DMS153 treated with DMSO at 0.1 percent for 48 hours (cell line): Measurements from ENCODE around the gene KLHL30.

ENCODE experiments used
- DNase-seq: peaks from one replicate; lab custom pipeline; 2025; ENCODE audit not compliant: unreplicated experiment; lab: John Stamatoyannopoulos, UW

The KLHL30 gene

DNA sequence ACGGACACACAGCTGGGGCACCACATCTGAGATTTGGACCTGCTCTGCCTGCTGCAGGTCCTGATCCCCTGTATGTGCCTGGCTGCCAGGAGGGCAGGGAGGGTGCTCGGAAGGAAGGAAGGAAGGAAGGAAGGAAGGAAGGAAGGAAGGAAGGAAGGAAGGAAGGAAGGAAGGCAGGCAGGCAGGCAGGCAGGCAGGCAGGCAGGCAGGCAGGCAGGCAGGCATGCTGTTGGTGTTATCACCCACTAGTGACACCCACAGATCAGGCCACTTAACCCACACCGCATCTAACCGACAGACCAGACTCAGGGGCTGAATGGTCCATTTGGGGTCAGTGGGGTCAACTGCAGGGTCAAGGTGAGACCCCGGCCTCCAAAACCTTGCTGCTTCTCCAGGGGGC lies 5.8 kb downstream of the KLHL30 start:
- no peak for DNase-seq

DNA sequence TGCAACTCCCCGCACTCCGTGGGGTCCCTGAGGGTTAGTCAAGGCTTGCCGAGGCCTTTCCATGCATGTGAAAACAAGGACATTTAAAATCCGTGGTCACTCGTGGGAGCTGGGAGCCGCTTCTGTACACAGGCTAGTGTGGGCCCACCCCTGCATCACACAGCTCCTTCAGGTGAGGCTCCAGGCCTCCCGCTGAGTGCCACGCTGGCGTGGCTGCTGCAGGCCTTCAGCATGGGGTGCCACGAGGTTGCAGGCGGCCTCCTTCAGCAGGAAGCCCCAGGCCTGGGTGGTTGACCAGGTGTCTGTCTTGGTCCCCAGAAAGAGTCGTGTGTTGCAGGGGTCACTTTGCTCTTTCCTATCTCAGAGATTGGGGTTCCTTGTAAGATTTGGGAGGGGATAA lies 6.6 kb downstream of the KLHL30 start:
- no peak for DNase-seq

DNA sequence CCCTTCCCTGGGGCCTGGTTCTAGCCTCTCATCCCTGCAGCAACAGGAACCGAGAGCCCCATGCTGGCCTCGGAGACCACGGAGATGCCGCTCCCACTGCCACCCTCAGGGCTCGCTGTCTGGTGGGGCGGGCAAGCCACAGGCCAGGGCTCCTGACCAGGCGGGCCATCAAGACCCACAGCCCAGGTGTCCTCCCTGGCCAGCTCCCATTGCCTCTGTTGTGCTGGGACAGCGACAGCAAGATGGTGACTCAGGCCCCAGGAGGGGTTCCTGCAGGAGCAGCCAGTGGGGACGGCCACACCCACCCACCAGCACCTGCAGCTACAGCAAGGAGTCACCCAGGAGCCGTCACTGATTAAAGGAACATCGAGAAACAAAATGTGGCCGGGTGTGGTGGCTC lies 7.4 kb downstream of the KLHL30 start:
- no peak for DNase-seq

DNA sequence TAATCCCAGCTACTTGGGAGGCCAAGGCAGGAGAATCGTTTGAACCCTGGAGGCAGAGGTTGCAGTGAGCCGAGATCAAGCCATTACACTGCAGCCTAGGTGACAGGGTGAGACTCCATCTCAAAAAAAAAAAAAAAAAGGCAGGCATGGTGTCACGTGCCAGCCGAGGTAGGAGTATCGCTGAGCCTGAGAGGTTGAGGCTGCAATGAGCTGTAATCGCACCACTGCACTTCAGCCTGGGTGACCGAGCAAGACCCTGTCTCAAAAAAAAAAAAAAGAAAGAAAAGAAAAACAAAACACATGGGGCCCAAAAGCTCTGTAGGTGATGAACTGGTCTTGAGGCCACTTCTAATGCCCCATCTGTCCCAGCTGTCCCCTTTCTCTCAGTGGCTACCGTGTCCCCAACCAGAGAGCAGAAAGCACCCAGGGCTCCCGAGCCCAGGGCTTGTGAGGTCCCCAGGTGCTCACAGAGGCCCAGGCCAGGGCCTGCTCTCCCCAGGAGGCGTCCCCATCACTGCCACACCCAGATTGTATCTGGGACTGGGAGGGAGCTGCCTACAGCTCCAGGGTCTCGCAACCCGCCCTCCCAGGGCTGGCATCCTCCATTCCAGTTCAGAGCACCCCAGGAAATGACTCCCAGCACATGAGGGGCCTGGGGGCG lies 8.5 kb downstream of the KLHL30 start:
- DNase-seq = no peak

DNA sequence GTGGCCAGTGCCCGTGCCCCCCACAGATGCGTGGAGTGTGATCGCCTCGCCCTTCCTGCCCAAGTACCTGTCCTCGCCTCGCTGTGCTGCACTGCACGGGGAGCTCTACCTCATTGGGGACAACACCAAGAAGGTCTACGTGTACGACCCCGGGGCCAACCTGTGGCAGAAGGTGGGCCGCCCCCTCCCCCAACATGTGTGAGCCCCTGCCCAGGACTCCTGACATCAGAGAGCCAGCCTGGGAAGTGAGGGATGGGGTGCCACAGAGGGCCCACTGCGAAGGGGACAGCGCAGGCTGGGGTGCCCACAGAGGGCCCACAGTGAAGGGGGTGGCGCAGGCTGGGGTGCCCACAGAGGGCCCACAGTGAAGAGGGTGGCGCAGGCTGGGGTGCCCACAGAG lies 10.5 kb downstream of the KLHL30 start:
- no peak for DNase-seq

DNA sequence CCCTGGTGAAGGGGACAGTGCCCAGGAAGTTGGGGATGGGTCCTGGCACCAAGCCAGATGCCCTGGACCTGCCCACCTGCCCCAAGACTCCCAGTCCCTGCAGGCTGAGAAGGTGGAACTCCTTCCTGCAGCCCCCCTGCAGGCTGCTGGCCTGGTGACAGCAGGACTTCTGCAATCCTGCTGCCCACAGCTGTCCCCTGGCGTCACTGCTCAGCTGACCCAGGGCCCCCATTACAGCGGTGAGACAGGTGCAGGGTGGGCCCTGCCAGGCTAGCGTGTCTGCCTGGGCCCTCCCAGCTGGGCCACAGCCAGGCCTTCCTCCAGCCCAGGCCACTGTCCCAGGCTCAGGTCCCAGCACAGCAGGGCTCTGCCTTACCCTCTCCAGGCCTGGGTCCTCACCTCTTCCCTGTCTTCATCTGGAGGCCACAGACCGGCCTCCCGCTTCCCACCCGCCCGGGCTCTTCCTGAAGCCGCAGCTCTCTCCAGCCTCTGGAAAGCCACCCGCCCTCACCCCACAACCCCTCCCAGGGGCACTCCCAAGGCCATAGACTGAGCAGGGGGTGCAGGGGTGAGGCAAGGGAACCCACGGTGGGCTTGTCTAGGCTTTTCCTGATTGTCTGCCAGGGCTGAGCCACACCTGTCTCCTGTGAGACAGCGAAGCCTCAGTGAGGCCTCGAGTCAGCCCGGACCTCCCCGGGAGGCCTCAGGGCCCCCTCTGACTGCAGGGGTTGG lies 11.5 kb downstream of the KLHL30 start:
- DNase-seq = no peak

DNA sequence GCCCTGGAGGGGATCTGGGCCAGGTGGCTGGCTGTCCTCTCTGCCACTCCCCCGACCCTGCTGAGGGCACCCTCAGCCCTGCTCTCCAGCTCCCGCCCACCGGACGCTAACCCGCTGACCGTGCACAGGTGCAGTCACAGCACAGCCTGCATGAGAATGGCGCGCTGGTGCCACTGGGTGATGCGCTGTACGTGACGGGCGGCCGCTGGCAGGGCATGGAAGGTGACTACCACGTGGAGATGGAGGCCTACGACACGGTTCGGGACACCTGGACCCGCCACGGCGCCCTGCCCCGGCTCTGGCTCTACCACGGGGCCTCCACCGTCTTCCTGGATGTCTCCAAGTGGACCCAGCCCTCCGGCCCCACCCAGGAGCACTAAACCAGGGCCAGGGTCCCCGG lies 12.2 kb downstream of the KLHL30 start:
- no peak for DNase-seq

DNA sequence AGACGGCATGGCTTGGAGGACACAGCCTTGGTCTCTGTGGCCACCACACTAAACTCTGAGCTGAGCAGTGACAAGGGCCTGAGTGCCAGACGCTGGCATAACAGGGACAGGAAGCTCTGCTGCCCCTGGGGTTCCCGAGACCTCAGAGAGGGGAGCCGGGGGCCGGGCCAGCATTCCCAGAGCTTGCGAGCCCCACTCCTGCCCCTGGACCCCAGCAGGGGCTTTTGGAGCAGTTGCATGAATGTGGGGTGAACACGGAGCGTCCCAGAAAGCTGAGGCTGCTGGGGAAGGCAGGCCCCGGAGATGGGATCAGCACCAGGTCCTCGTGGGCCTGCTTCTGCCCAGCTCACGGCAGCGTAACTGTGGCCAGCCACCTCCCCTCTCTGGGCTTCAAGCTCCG lies 12.7 kb downstream of the KLHL30 start:
- no peak for DNase-seq

DNA sequence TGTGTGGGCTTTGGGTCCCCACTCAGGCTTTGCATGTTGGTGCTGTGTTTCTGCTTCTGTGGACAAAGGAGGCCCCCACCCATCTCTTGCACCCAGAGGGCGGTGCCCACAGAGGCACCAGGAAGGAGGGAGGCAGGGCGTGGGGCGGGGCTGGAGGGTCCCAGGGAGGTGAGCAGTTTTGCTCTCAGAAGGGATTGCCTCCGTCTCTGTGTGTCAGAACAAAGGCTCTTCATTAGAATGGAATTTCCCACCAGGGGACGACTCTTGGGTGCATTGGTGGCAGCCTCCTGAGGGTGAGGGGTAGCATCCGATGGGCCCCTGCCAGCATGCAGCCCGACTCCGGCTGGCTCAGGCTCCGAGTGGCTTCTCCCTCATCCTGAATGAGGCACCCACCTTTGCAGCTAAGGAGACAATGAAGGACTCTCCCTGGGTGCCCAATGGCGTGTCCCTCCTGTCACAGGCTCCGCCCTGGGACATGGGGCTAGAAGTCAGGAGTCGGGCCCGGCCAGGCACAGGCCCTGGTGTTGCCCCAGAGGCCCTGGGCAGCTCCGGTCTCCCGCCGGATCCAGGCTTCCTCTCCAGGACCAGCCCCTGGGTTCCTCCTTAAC lies 13.3 kb downstream of the KLHL30 start:
- DNase-seq = no peak

DNA sequence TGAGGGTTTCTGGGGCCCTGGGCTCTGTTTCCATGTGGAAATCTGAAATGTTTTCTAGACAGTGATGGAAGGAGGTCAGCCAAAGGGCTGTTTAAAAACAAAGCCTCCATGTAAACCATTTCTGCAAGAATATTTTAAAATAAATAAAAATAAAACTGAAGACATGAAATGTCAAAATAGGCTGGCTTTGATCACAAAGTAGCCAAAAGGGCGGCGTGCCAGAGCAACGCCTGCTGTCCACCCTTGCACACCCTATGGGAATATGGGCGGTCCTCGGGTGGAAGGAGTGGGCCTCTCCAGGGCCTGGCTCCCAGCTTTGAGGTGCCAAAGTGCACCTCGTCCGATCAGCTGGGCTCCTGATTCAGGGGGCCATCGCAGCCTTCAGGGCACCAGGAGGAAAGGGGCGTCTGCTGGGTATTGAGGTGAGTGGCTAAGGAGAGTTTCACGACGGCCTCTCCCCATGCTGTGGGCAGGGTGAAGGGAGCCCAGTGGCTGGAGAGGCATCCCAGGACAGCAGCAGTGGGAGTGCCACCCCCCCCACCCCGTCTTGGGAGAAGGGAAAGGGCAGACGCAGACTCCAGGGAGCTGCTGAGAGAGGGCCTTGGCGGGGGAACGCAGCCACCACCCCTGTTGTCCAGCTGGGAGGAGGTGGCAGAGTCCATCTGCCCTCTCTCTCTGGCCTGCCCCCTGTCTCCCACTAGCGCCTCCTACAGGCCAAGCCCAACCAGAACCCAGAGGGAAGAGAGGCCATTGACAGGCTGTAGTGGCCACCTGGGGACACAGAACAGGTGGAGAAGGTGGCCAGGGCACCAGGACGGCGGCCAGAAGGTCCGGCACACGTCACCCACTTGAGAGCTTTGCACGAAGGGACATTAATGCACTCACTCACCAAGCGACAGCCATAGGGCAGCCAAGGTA lies 14.6 kb downstream of the KLHL30 start:
- no peak for DNase-seq

DNA sequence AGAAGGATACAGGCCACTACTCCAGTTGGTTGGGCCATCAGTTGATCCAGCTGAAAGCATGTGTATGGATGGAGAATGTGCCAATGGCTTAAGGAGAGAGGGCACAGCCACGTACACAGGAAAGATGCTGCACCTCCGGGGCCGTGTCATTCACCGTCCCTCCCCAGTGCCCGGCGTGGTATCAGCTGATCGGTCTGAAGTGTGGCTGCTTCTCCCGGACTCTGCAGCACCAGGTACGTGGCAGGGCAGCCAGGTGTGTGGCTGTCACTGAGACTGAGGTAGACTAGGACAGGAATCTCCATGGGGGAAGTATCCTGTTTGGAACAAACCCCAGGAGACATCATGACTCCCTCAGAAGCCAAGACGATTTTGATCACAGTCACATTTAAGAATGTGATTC lies 16.1 kb downstream of the KLHL30 start:
- DNase-seq = no peak

DNA sequence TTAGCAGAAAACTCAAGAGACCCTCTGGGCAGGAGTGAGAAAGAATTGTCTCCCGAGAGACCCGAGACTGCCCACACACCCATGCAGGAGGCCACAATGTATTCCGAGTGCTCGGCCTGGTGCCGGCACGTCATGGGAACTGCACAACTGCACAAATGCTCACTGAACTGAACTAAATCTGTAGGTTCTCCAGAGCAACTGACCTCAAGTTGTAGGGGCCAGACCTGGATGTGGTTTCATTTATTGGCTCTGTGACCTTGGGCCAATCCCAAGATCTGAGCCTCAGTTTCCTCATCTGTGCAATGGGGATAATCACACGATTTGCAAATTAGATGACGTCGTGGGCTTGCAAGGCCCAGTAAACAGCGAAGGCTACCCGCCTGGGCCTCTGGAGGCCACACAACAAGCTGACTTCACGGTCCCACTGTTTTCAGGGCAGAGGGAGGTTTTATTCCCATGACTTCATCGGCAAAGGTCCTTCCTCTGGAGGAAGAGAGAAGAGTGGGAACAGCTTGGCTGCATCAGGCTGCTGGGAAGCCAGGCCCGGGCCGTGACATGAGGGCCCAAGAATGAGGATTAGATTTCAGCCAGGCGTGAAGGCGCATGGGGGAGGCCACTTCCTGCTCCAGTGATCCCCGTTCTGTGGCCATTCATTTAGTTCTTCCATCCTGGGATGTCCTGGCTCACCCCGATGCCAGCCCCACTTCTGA lies 16.7 kb downstream of the KLHL30 start:
- no peak for DNase-seq

DNA sequence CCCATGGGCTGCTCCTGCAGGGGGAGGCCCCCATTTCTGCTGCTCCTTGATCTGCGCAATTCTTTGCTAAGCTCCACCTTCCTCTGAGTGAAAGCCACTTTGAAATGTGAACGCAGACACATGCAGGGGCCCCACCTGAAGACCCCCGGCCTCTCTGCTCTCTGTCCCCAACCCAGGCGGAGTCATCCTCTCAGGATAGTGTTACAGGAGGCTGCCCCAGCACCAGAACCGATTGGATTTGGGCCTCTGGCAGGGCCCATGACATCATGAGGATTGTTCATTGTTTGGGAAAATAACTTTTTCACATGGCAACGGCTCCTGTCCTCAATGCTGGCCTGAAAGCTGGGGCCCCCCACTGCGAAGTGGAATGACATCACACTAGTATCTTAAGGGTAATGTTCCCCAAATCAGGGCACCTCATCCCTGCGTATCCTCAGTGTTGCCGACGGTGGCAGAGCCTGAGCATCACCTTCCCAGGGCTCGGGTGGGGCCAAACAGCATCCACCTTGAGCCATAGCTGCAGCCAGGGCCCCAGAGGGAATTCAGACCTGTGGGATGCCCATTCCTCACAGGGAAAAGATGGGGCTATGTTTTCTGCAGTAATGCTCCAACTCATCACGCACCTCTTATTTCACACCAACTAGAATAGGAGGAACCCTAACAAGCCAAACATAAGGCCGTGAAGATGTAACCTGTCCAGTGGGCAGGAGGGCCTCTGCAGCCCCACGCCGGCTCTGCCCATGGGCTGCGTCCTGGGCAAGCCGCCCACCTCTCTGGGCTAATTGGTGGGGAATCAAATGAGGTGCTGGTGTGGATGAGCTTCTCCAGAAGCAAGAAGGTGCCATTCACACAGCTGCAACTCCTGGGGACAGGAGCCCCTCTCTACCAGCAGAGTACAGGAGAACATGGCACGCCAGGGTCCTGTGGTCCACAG lies 17.6 kb downstream of the KLHL30 start:
- no peak for DNase-seq

DNA sequence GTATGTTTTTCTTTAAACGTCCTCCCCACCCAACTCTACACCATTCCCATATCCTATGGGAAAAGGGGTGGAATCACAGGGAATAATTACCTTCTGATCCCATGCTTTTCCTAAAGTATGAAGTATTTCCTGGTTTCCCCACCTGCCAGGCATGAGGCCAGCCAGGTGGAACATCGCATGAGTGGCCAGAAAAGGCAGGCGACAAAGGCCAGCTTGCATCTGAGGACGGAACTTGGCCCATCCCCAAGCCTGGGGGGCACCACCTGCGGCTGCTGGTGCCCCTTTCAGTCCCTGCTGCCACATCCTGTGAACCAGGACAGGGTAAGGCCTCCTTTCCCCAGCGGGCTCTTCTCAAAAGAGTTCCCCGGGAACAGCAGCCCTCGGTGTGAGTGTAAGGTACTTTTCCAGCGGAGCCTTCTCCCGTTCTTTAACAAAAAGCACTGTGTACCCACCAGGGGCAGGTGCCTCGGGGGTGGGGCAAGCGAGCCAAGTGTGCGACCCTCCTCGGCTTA lies 19.1 kb downstream of the KLHL30 start:
- DNase-seq = peak; percentile 42

DNA sequence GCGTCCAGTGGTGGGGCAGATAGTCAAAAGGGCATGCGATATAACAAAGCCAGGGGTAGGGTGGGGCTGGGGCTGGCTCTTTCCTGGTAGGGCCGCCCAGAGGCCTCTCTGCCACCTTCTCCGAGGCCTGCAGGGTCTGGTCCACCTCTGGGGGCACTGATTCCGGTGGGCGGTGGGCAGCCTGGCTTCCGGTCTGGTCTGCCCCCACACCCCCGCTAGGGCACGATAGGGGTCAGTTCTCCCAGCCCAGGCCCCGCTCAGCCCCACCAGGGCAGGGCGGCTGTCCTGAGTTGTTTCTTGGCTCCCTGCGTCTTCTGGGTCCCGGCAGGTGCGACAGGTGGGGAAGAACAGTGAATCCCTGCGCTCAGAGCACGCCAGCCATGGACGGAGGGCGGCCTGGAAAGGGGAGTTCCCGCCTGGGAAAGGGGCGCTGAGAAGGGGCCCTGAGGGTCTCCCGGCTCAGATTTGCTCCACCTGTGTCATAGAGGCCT lies 19.6 kb downstream of the KLHL30 start:
- no peak for DNase-seq

DNA sequence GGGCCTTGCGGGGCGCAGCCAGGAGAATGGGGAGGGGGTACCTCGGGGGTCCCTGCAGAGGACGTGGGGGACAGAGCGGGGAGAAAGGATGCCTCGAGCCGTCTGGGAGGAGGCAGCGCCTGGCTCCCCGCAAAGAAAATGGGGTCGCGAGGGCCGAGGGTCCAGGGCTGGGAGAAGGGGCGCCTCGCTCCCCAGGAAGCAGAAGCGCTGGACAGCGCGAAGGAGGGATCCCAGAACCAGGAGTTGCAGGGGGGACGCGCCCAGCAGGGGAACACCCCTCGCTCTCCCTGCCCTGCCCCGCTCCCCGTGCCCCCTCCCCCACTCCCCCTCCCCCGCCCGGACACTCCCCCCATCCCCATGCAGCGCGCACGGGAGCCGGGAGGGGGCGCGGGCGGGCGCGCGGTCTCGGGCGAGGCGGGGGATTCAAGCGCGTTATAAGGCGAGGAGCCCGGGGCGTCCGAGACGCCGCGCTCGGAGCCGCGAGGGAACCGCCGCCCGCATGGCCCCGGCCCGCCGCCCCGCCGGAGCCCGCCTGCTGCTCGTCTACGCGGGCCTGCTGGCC lies 20.1 kb downstream of the KLHL30 start, which contains the start of gene ERFE:
TSS of gene ERFE (plus strand) at position 462 of the 562 bp plus-strand sequence. CDS start at position 500, 38 bp downstream.
- DNase-seq = peak; percentile 33

DNA sequence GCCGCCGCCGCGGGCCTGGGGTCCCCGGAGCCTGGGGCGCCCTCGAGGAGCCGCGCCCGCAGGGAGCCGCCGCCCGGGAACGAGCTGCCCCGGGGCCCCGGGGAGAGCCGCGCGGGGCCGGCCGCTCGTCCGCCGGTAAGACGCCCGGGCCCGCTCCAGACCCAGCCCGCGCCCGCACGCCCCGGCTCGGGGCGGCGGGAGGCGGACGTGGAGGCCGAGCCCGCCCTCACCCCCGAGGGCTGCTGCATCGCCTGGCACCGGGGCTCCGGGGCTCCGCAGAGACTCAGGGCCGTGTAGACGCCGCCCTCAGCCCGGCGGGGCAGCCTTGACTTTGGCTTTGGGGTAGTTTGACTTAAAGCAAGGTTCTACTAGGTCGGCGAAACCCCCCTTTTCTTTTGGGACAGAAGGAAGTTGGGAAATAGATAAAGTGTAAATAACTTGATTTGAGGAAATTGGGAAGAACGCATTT lies 20.6 kb downstream of the KLHL30 start:
- no peak for DNase-seq

DNA sequence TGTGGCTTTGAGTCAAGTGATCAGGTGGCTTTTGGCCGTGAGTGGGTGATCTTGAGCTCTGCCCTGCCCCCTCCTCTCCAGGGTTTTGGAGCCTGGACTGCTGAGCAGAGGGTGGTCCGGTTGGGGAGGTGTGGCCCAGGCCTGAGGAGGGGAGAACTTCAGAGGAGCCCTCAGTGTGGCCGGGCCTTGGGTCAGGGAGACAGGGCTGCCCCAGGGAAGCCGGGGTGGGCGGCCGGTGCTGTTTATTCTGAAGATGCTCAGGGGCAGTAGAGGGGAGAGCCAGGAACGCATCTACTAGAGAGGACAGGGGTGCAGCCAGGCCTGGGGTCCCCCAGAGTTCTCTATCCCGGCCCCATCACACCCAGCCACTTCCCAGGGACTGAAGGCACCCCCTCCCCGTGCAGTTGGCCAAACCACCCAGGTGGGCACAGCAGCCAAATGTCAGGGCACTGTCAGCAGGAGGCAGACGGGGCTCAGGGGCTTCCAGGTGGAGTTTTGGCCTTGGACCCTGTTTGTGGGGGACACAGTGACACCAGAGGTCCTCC lies 21.3 kb downstream of the KLHL30 start:
- DNase-seq = no peak
